Sigmoid colon (tissue), 4 donors: Measurements from ENCODE around the gene SLIT1.

Source experiments
- EP300 ChIP-seq, 4 donors: sonication (generic); formaldehyde crosslinking; IDR thresholded peaks; one replicate each; pipeline ENCODE4 v1.6.1; 2017; ENCODE audit warnings: antibody characterized with exemption in 4 of 4
- POLR2A ChIP-seq, 2 donors: fragments of 450-650 bp; IDR thresholded peaks; one replicate each; pipeline ENCODE4 v1.6.1; 2016; ENCODE audit warnings: antibody characterized with exemption in 2 of 2, mild to moderate bottlenecking in 2 of 2, moderate library complexity in 2 of 2
- POLR2AphosphoS5 ChIP-seq, 4 donors: sonication (generic); formaldehyde crosslinking; IDR thresholded peaks; one replicate each; pipeline ENCODE4 v1.6.1; 2017; ENCODE audit warnings: antibody characterized with exemption in 4 of 4
- TF ChIP-seq, protein P1 (sequence below), 4 experiments: fragments of 450-650 bp in 3 of 4; fragments of 200-600 bp in 1 of 4; IDR thresholded peaks; one replicate each; pipeline ENCODE4 v1.5.1; 2016 to 2019; ENCODE audit warnings: antibody characterized with exemption in 4 of 4, mild to moderate bottlenecking in 3 of 4, moderate library complexity in 2 of 4

DNA sequence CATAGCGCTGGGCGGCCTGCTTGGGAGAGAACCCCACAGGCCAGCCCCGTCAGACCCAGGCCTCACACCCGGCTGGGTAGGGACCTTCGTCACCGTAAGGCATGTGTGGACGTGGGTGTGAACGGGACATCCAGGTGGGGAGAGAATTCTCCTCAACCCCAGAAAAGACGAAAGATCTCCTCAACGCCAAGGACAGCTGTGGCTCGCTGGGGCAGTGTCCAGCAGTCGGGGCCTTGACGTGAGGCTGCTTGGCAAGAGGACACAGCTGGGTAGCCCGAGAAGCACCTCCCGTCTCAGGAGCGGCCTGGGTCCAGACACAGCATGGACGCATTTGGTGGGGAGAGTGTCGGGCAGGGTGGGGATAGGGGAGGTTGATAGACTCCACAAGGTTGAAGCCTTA, 1.2 kb upstream of the SLIT1 start:
- TF ChIP-seq, protein P1, sequence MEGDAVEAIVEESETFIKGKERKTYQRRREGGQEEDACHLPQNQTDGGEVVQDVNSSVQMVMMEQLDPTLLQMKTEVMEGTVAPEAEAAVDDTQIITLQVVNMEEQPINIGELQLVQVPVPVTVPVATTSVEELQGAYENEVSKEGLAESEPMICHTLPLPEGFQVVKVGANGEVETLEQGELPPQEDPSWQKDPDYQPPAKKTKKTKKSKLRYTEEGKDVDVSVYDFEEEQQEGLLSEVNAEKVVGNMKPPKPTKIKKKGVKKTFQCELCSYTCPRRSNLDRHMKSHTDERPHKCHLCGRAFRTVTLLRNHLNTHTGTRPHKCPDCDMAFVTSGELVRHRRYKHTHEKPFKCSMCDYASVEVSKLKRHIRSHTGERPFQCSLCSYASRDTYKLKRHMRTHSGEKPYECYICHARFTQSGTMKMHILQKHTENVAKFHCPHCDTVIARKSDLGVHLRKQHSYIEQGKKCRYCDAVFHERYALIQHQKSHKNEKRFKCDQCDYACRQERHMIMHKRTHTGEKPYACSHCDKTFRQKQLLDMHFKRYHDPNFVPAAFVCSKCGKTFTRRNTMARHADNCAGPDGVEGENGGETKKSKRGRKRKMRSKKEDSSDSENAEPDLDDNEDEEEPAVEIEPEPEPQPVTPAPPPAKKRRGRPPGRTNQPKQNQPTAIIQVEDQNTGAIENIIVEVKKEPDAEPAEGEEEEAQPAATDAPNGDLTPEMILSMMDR (IDR thresholded peaks at IDR 0.05) = no peak
- TF ChIP-seq POLR2AphosphoS5 (IDR thresholded peaks at IDR 0.05) = no peak
- TF ChIP-seq POLR2A (IDR thresholded peaks at IDR 0.05) = no peak
- TF ChIP-seq EP300 (IDR thresholded peaks at IDR 0.05) = no peak
